Mesodermal cell (in vitro differentiated cells): ENCODE measurements around the gene APLF.
A peak's percentile ranks its signal among the peaks of the same experiment; 100 is the strongest.

Source experiments
- H3K27ac ChIP-seq: 2 replicates; pipeline ENCODE4 v1.7.0; 2013; ENCODE audit warnings: mild to moderate bottlenecking, low read depth, low read length, moderate library complexity; ENCODE audit not compliant: severe bottlenecking
- H3K36me3 ChIP-seq: 2 replicates; pipeline ENCODE4 v1.7.1; 2013; ENCODE audit warnings: mild to moderate bottlenecking, low read length, moderate library complexity; ENCODE audit not compliant: control insufficient read depth, insufficient read depth
- H3K4me1 ChIP-seq: one replicate; pipeline ENCODE4 v1.7.1; 2013; ENCODE audit warnings: mild to moderate bottlenecking, low read length; ENCODE audit not compliant: insufficient read depth, control insufficient read depth, poor library complexity, severe bottlenecking
- H3K4me3 ChIP-seq: 2 replicates; pipeline ENCODE4 v1.7.0; 2013; ENCODE audit warnings: low read length, control low read depth, mild to moderate bottlenecking; ENCODE audit not compliant: insufficient read depth, poor library complexity, severe bottlenecking; ENCODE audit errors: extremely low read depth
- H3K9me3 ChIP-seq: 2 replicates; pipeline ENCODE4 v1.7.1; 2013; ENCODE audit warnings: mild to moderate bottlenecking, low read length, moderate library complexity; ENCODE audit not compliant: control insufficient read depth
- WGBS, 2 experiments: methylation state at CpG; one replicate each; pipeline ENCODE4 v1.1.5; 2013; ENCODE audit warnings: missing lambda C conversion rate in 2 of 2; ENCODE audit not compliant: insufficient coverage in 2 of 2; 5-methylcytosine and 5-hydroxymethylcytosine counted together

The APLF gene

GRCh38 chr2:68465081-68465916 is 2.1 kb upstream of the APLF start:
- WGBS, 2 experiments, result 100% methylated on average over 1 of the region's 7 CpGs; no CpG with 5 or more reads in 1 of the 2 experiments
- Histone ChIP-seq H3K36me3 (peaks cover 4% of the 10 kb centered on the region), H3K4me1 (peaks cover 18% of the 10 kb centered on the region), H3K27ac (no peak overlapping the region), H3K4me3 (no peak overlapping the region), H3K9me3 (no peaks in the 10 kb centered on the region)

GRCh38 chr2:68466361-68466777 is 1.0 kb upstream of the APLF start:
- Histone ChIP-seq H3K36me3 (peaks cover 4% of the 10 kb centered on the region), H3K4me3 (peak overlapping the region; percentile 87), H3K27ac (peak overlapping the region; percentile 93), H3K4me1 (peaks cover 21% of the 10 kb centered on the region), H3K9me3 (no peaks in the 10 kb centered on the region)
- 3 to 24% methylated on average over 5 to 9 of the region's 11 CpGs for WGBS, 2 experiments

- H3K9me3 ChIP-seq, result no peaks in the 10 kb centered on the region
- peaks cover 23% of the 10 kb centered on the region for H3K4me1 ChIP-seq
- H3K4me3 ChIP-seq, result peak overlapping the region; percentile 87
- peaks cover 4% of the 10 kb centered on the region for H3K36me3 ChIP-seq
- WGBS, 2 experiments, result 0 to 1% methylated on average over 13 to 15 of the region's 18 CpGs
- H3K27ac ChIP-seq, result peak overlapping the region; percentile 93
Observed at GRCh38 chr2:68466778-68467076, 658 bp upstream of the APLF start.

GRCh38 chr2:68468801-68469200 is 1.4 kb downstream of the APLF start:
- 85 to 92% methylated on average over 1 of the region's 2 CpGs for WGBS, 2 experiments
- H3K4me3 ChIP-seq, result peak overlapping the region; percentile 87

GRCh38 chr2:68469935-68470334 is 2.5 kb downstream of the APLF start:
- Histone ChIP-seq H3K36me3 (peaks cover 4% of the 10 kb centered on the region), H3K9me3 (no peaks in the 10 kb centered on the region), H3K4me3 (no peak overlapping the region), H3K27ac (no peak overlapping the region), H3K4me1 (peaks cover 23% of the 10 kb centered on the region)
- 67 to 100% methylated on average over 1 of the region's 1 CpG for WGBS, 2 experiments

More at GRCh38 chr2:68468801-68469200, 1.4 kb downstream of the APLF start:
- no peak overlapping the region for H3K27ac ChIP-seq
- peaks cover 4% of the 10 kb centered on the region for H3K36me3 ChIP-seq
- H3K9me3 ChIP-seq, result no peaks in the 10 kb centered on the region
- H3K4me1 ChIP-seq, result peaks cover 23% of the 10 kb centered on the region

GRCh38 chr2:68471385-68471784 is 4.0 kb downstream of the APLF start:
- Histone ChIP-seq H3K9me3 (no peaks in the 10 kb centered on the region), H3K27ac (no peak overlapping the region), H3K36me3 (no peaks in the 10 kb centered on the region), H3K4me3 (no peak overlapping the region), H3K4me1 (peaks cover 16% of the 10 kb centered on the region)
- WGBS, 2 experiments, result 100% methylated on average over 1 of the region's 2 CpGs

GRCh38 chr2:68472796-68473414 is 5.5 kb downstream of the APLF start:
- H3K9me3 ChIP-seq, result no peaks in the 10 kb centered on the region
- H3K27ac ChIP-seq, result no peak overlapping the region
- WGBS, 2 experiments, result no CpG with 5 or more reads among the region's 3 CpGs
- peaks cover 15% of the 10 kb centered on the region for H3K4me1 ChIP-seq
- no peaks in the 10 kb centered on the region for H3K36me3 ChIP-seq
- no peak overlapping the region for H3K4me3 ChIP-seq

- Histone ChIP-seq H3K4me3 (no peak overlapping the region), H3K36me3 (no peaks in the 10 kb centered on the region), H3K4me1 (peaks cover 5% of the 10 kb centered on the region), H3K27ac (no peak overlapping the region), H3K9me3 (no peaks in the 10 kb centered on the region)
Observed at GRCh38 chr2:68475110-68475509, 7.7 kb downstream of the APLF start.

GRCh38 chr2:68475576-68475975 is 8.2 kb downstream of the APLF start:
- H3K27ac ChIP-seq, result no peak overlapping the region
- no peak overlapping the region for H3K4me3 ChIP-seq
- H3K9me3 ChIP-seq, result no peaks in the 10 kb centered on the region
- H3K36me3 ChIP-seq, result no peaks in the 10 kb centered on the region
- 92 to 100% methylated on average over 1 to 2 of the region's 2 CpGs for WGBS, 2 experiments
- H3K4me1 ChIP-seq, result peaks cover 5% of the 10 kb centered on the region

- Histone ChIP-seq H3K9me3 (no peaks in the 10 kb centered on the region), H3K4me3 (no peak overlapping the region), H3K4me1 (peaks cover 1% of the 10 kb centered on the region), H3K27ac (no peak overlapping the region), H3K36me3 (no peaks in the 10 kb centered on the region)
- WGBS, 2 experiments, result no CpG with 5 or more reads among the region's 1 CpG
Observed at GRCh38 chr2:68476454-68476853, 9.1 kb downstream of the APLF start.

GRCh38 chr2:68478688-68479087 is 11.3 kb downstream of the APLF start:
- H3K9me3 ChIP-seq, result no peaks in the 10 kb centered on the region
- no peak overlapping the region for H3K4me3 ChIP-seq
- no CpG with 5 or more reads among the region's 1 CpG for WGBS, 2 experiments
- H3K27ac ChIP-seq, result no peak overlapping the region
- H3K4me1 ChIP-seq, result peaks cover 7% of the 10 kb centered on the region
- no peaks in the 10 kb centered on the region for H3K36me3 ChIP-seq
